AML-193 (cell line): ENCODE measurements around the gene HJURP.
"Not testable (repeated sequence)": the region's sequence is repeated elsewhere in the genome, so short reads cannot be mapped to it uniquely, and the experiment has no call there.

ENCODE experiments used
- DNase-seq, 2 experiments: peaks; one replicate each; lab custom pipeline; 2025; lab: John Stamatoyannopoulos, UW

Gene HJURP, protein sequence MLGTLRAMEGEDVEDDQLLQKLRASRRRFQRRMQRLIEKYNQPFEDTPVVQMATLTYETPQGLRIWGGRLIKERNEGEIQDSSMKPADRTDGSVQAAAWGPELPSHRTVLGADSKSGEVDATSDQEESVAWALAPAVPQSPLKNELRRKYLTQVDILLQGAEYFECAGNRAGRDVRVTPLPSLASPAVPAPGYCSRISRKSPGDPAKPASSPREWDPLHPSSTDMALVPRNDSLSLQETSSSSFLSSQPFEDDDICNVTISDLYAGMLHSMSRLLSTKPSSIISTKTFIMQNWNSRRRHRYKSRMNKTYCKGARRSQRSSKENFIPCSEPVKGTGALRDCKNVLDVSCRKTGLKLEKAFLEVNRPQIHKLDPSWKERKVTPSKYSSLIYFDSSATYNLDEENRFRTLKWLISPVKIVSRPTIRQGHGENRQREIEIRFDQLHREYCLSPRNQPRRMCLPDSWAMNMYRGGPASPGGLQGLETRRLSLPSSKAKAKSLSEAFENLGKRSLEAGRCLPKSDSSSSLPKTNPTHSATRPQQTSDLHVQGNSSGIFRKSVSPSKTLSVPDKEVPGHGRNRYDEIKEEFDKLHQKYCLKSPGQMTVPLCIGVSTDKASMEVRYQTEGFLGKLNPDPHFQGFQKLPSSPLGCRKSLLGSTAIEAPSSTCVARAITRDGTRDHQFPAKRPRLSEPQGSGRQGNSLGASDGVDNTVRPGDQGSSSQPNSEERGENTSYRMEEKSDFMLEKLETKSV

DNA sequence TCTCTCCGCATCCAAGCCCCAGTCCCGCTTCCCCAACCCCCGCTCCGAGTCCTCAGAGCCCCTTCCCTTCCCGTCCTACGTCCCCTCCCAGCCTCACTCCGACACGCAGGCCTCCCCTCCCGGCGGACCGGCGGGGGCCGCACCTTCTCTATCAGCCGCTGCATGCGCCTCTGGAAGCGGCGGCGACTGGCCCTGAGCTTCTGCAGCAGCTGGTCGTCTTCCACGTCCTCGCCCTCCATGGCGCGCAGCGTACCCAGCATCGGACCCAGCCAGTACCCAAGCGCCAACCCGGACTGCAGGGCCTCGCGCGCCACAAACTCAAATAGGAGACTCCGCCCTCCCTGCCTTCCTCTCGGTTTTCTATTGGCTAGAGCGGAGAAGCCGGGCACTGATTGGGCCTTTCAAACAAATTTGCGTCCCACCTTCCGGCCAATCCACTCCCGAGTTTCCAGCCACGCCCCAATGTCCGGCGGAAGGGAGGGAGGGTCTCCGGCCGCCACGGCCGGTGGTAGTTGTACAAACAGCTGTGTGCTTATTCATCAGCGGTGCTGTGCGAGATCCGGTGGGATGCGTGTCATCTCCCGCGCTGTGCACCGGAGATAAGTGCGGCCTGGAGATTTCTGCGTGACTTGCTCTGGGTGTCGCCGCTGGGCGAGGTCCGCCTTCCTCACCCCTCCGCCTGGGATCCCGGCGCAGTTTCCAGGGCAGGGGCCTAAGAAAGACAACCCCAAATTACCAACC lies at the start of gene HJURP:
TSS of gene HJURP (minus strand) at position 295 of the 741 bp plus-strand sequence. CDS start at position 260, 35 bp downstream.
- peak; percentile 94 to 96 for DNase-seq

DNA sequence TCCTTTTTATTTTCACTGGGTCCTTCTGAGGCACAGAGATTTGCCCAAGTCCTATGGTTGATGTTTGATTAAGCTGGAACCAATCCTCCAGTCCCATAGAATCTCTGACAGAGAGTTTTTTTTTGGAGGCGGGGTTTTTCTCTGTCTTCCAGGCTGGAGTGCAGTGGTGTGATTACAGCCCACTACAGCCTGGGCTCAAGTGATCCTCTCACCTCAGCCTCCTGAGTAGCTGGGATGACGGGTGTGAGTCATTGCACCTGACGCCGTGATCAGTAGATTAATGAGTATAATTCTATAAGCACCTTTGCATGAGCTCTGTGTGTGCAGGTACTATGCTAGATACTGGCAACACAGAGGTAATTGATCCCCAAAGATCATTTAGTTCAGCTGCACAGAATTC lies 47.5 kb upstream of the HJURP start:
- no peak for DNase-seq

DNA sequence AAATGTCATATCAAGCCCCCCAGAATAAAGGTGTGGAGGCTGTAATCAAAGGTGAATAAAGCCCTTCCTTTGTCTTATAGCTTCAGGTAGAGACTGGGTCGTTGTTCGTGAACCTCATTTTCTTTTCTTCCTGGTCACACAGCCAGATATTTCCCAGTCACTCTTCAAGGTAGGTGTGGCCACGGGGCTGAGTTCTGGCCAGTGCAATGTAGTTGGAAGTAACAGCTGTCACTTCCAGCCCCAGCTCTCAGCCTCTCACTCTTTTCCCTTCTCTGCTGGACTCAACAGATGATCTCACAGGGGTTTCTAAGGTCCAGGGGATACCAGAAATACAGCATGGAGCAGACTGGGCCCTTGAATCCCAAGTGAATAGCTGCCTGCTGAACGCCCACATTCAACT lies 47.0 kb upstream of the HJURP start:
- DNase-seq = no peak

DNA sequence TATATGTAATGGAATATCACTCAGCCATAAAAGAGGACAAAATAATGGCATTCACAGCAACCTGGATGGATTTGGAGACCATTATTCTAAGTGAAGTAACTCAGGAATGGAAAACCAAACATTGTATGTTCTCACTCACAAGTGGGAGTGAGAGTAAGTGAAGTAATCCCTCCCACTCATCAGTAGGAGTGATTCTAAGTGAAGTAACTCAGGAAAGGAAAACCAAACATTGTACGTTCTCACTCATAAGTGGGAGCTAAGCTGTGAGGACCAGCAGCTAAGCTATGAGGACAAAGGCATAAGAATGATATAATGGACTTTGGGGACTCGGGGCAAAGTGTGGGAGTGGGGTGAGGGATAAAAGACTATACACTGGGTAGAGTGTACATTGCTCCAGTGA lies 41.9 kb upstream of the HJURP start:
- DNase-seq = not testable (repeated sequence)

DNA sequence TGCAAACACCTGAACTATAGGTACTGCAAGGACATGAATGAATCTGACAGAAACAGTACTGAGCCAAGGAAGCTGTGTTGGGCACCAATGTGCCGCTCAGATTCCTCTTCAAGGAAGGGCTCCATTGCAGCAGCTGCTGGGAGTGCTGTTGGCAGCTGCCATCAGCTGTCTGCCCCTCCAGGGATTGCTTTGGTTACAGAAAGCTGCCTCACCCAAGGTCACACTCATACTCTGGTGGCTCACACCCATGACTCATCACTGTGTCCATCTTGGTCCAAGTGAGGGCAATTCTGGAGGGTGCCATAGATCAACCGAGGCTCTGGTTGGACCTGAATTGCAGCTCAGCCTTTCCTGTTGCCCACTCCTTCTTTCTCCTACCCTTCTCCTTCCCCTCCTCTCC lies 38.5 kb upstream of the HJURP start:
- no peak for DNase-seq

DNA sequence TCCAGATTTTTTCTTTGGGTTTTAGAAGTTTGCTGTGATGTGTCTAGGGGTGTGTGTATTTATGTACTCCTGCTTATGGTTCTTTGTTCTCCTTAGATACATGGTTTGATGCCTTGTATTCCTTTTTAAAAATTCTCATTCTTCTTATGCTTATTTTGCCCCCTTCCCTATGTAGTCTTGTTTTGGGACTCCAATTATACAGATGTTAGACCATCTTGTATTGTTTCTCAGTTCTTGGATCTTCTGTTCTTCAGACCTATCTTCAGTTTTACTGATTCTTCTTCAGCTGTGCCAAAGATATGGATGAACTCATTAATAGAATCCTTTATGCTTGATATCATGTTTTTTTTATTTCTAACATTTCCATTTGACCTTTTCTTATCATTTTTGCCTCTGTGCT lies 28.0 kb upstream of the HJURP start:
- no peak for DNase-seq

DNA sequence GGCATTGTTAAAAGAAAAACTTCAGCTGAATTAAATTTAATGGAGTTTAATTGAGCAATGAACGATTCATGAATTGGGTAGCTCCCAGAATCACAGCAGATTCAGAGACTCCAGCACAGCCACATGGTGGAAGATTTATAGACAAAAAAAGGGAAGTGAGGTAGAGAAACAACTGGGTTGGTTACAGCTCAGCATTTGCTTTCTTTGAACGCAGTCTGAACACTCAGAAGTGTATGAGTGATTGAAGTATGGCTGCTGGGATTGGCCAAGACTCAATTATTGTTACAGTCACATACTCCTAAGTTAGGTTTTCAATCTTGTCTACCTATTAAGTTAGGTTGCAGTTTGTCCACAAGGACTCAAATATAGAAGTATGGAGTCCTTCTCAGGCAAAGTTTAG lies 17.8 kb upstream of the HJURP start:
- DNase-seq = not testable (repeated sequence)

DNA sequence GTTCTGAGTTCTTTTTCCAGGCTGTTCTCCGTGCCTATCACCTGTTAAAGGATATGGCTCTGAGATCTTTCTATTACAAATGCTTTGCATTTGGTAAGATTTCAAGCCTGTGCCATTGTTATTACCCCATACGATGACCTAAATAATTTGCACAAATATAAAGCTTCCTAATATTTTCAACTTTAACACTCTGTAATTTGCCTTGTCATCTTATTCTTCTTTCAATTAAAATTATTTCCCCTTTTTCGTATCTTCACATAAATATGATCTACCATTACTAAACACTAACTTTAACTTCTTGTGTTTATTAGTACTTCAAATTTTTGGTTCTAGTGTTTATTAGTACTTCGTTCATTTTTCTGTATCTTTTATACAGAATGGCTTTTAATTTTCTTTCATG lies 17.1 kb upstream of the HJURP start:
- no peak for DNase-seq

DNA sequence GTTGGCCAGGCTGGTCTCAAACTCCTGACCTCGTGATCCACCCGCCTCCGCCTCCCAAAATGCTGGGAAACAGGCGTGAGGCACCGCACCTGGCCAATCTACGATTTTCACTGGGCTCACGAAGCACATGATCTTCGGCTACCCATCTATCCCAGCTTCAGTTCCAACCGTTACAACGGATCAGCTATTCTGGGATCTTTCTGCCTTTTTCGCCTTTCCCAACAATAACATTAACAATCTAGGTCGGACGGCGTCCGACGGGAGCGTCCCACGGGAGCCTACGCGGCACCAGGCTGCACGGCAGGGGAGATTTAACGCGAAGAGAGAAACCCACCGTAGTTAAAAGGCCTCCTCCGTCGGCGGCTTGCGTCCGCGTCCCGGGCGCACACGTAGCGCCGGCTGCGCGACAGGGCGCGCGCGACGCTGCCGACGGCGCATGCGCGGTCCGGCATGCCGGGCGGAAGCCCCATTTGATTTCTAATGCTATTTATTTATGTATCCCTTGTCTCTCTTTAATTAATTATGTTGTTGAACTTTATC lies 13.7 kb upstream of the HJURP start, which contains the start of gene MSL3B:
TSS of gene MSL3B (minus strand) at position 394 of the 540 bp plus-strand sequence.
- no peak for DNase-seq

DNA sequence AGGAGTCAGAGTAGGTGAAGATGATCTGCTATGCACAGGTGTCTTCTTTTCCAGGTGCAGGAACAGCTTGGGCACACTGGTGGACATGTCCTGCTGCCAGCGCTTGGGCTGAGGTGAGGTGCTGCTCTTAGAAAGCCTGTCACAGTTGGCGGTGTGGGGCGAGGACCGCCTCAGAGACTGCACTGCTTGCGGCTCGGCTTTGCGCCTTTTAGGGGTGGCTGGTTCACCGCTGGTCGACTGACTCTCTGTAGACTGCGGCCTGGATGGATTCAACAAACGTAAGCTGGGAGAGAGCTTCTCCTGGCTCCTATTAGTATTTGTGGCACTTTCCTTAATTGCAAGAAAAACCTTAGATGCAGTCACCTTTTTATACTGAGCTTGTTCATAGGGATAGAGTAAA lies 12.1 kb upstream of the HJURP start:
- no peak for DNase-seq

DNA sequence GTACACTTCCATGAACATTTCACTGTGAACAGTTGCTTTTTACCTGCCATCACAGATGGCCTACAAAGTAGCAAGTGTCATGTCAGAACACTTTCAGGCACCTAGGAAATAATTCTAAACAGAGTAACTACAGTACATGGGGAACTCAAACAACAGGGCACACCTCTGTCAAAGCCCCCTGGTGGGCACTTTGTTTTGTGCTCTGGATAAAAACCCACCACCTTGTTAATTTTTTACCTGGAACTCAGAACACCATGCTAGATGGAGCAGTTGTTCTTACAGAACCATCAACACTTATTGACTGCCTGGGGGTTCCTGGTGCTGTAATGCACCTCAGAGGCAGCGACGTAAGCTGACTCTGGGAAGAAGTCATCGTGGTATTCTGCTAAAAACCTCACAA lies 11.5 kb upstream of the HJURP start:
- DNase-seq = no peak

DNA sequence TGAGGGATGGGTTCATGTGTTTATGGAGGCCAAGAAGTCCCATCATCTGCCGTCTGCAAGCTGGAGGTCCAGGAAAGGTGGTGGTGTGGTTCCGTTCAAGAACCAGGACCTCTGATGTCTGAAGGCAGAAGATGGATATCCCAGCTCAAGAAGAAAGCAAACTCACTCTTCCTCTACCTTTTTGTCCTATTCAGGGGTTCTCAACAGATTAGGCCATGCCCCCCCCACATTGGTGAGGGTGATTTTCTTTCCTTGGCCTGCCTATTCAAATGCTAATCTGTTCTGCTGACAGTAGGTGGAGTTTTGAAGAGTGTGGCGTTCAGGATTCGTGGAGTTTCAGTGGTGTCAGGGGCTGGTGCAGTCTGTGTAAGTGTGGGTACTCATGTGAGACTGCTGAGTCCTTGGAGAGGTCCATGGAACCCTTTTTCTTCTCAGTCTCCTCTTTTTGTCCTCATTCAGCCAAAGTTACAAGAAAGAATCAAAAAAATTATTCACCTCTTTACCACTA lies 8.0 kb upstream of the HJURP start:
- DNase-seq = no peak

DNA sequence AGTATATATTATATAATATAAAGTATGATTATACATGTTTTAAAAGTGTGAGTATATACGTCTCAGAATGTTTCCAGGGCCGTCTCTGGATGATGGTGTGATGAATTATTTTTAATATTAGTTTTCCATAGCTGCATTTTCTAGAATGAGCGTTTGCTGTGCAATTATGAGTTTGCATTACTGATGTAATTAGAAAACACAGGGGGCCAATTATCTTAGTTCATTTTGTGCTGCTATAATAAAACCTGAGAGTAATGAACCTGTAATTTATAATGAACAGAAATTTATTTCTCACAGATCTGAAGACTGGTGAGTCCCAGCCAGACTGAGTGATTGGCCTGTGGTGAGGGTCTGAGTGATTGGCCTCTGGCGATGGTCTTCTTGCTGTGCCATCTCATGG lies 4.0 kb upstream of the HJURP start:
- DNase-seq = no peak

DNA sequence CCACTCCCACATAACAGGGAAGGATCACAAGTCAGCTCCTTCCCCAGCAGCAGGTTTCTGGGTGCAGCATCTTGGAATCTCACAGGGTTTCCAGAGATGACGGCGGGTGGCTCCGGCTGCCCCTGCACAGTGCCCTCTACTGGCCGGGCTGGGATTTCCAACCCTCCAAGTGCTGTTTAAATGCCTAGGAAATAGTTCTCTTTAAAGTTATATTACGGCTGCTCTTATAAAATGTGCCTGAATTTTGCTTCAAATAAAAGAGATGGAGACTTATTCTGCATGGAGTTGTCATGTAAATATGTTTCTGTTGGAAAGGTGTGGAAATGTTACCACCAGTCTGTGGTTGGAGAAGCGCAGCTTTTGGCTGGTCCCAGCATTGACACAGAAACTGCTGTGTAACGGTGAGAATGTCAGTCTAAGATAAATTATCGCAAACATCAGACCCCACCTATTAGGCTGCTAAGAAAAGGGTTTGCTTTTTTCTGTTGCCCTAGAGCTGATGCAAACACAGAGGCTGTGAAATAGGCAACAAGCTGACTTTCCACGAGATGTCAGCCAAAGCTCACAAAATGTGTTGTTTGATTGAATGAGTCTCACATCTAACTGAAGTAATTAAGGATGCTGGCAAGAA lies 3.3 kb upstream of the HJURP start:
- peak in 1 of 2 experiments; percentile 3 for DNase-seq

DNA sequence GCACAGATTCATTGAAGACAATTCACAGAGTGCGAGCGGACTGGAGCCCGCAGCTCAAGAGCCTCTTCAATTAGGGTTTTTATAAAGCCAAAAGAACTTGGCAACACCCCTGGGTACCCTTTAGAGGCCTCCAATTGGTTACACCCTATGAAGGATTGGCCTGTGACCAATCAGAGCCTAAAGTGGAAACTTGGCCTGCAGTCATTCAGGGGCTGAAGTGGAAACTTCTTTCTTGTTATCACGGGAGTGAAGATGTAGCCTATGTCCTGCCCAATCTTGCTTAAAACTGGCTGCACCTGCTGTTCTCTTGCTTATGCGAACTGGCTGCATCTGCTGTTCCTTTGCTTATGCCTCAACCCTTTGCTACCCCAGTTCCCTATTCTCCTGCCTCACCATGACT lies 1.8 kb upstream of the HJURP start:
- no peak for DNase-seq

DNA sequence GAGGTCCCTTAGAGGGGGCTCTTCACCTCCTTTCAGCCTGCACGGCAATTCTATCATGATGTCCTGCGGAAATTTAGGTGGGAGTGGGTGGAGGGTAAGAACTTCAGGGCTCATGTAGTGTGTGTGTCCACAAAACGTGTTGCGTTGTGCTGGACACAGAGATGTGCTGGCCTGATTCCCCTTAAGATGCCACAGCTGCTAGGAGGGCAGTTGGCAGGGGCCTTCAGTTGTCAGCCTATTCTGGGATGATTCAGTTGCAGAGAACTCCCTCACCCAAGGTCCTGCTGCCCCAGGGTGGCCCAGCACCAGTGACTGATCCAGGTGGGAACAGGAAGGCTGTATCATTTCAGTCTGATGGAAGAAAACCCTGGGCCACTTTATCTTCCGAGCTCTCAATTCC lies 1.0 kb upstream of the HJURP start:
- DNase-seq = no peak

DNA sequence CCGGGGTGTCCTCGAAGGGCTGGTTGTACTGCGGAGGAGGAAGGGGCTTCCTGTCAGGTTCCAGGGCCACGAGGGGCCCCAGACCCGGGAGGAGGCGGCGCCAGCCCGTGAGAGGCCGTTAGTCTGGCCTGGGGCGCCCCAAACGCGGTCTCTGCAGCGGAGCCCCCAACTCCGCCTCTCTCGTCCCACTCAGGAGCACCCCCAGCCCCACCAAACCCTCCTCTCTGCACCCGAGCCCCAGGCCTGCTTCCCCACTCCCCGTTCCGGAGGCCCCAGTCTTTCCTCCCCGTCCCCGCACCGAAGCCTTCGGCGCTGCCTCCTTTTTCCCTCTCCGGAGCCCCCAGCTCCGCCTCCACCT lies 473 bp downstream of the HJURP start:
- DNase-seq = no peak

DNA sequence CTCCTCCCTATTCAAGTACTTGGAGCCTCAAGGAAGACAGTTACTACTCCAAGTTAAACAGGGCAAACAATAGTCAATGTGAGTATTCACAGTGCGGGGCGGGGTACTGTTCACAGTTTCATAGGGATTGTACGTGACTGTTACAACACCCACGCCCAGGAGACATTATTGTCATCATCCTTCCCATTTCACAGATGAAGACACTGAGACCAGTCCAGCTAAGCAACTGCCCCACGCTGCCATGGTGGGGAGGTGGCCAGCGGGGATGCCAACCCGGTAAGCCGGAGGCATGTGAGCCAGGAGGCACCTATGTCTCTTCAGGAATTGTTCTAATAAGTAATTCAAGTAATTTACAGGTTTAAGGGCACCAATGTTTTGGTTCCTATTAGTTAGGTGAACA lies 982 bp downstream of the HJURP start:
- DNase-seq = no peak

DNA sequence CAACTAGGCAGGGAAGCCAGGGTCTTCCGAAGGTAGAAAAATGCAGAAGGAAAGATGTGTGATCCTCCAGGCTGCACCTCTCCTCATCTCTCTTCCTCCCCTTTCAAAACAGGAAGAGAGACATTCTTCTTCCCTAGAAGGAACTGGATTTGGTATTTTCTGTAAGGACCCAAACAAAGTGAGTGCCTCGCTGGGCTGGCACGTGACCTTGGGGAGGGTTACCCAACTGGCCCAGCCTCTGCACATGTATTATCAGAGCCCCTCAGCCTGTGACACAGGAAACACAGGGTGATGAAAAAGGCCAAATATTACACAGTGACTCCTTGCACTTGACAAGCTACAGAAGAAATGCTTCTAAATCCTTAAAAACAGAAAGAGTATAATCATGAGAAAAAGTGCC lies 2.3 kb downstream of the HJURP start:
- DNase-seq = peak; percentile 50 to 62

DNA sequence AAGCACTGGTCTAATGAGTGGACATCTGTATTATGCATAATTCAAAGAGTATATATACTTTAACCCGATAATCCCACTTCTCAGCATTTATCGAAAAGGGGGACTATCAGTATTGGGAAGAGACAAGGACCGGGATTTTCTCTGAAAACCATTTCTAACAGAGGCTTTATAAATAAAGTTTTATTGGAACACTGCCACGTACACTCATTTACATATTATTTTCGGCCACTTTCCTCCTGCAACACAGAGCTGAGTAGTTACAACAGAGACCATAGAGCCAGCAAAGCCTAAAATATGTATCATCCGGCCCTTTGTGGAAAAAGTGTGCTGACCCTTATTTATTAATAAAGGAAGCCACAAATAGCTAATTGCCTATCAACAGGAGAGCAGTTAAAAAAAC lies 3.2 kb downstream of the HJURP start:
- DNase-seq = no peak

DNA sequence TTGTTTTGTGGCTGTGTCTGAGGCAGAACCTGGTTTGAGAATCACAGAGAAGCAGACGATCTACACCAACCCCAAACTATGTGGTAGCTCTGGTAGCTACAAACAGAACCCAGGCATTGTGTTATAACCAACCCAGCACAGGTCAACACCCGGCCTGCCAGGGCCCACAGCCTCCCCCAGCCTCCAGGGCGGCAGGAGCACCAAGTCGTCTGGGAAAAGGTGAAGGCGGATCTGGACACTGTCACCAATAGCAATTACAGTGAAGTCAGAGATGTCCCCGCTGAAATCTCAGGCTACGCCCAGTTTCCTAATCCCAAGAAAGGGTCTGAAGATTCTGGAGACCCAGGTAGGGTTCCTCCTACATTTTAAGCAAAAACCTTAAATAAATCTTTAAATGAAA lies 3.6 kb downstream of the HJURP start:
- no peak for DNase-seq
